B cell (primary cell): ENCODE measurements around the gene TEX9. TPM values are rescaled to one million over a fixed set of nuclear protein-coding genes. Genes with fewer than 3 reads are reported as not detected.

Experiments used
- ATAC-seq: fragments of 200-7000 bp; cut with Tn5 transposase; one replicate; pipeline ENCODE4 v1.10.0; 2021; ENCODE audit warnings: low read depth, mild to moderate bottlenecking, moderate number of reproducible peaks, moderate library complexity
- CTCF ChIA-PET: fragments of 350-600 bp; sonication (Branson Sonifier 250); formaldehyde crosslinking; loops from one replicate; lab custom pipeline; 2021; ENCODE audit warnings: antibody characterized with exemption, inconsistent platforms; lab: Charles Lee
- POLR2A ChIA-PET: fragments of 350-600 bp; sonication (Branson Sonifier 250); formaldehyde crosslinking; loops from one replicate; lab custom pipeline; 2021; ENCODE audit warnings: antibody characterized with exemption; lab: Charles Lee
- DNase-seq: peaks from one replicate; pipeline ENCODE4 v3.0.0; 2013
- H2AFZ ChIP-seq: 2 replicates; pipeline ENCODE4 v1.6.1; 2012; ENCODE audit warnings: mild to moderate bottlenecking, low read depth, low read length; ENCODE audit not compliant: insufficient read depth, poor library complexity, severe bottlenecking
- H3K27ac ChIP-seq, 2 donors: 1 replicate in 1 of 2; 2 replicates in 1 of 2; pipeline ENCODE4 v1.5.1; 2012 to 2013; ENCODE audit warnings: low read length in 2 of 2, mild to moderate bottlenecking in 2 of 2, moderate library complexity in 1 of 2
- H3K27me3 ChIP-seq, 4 experiments: fragments of 200-600 bp in 1 of 4; sonication (generic) in 1 of 4; replicated peaks in 1 of 4; 1 replicate in 2 of 4; 2 replicates in 2 of 4; pipeline versions ENCODE4 v1.6.1 to v1.7.0; 2013 to 2016; ENCODE audit warnings: low read length in 3 of 4, mild to moderate bottlenecking in 2 of 4, mixed read lengths in 1 of 4, moderate library complexity in 1 of 4; ENCODE audit not compliant: insufficient read depth in 4 of 4, control insufficient read depth in 3 of 4; ENCODE audit errors: control extremely low read depth in 1 of 4
- H3K36me3 ChIP-seq, 2 experiments: replicated peaks in 1 of 2; 1 replicate in 1 of 2; 2 replicates in 1 of 2; pipeline versions ENCODE4 v1.6.1 to v1.7.1; 2013; ENCODE audit warnings: low read length in 1 of 2; ENCODE audit not compliant: insufficient read depth in 2 of 2, control insufficient read depth in 1 of 2; ENCODE audit errors: control extremely low read depth in 1 of 2, extremely low read depth in 1 of 2
- H3K4me1 ChIP-seq, 2 donors: fragments of 200-600 bp in 1 of 2; sonication (generic) in 1 of 2; 1 replicate in 1 of 2; 2 replicates in 1 of 2; pipeline versions ENCODE4 v1.5.1 to v1.6.1; 2013 to 2017; ENCODE audit warnings: low read length in 2 of 2; ENCODE audit not compliant: control insufficient read depth in 2 of 2, insufficient read depth in 2 of 2
- H3K4me2 ChIP-seq: replicated peaks from 2 replicates; pipeline ENCODE3; 2012; ENCODE audit warnings: mild to moderate bottlenecking, low read depth, low read length; ENCODE audit not compliant: poor library complexity, severe bottlenecking
- H3K4me3 ChIP-seq, 5 experiments: fragments of 200-600 bp in 1 of 5; sonication (generic) in 1 of 5; 1 replicate in 3 of 5; 2 replicates in 2 of 5; pipeline versions ENCODE4 v1.5.1 to v1.7.0; 2011 to 2016; ENCODE audit warnings: low read length in 4 of 5, mild to moderate bottlenecking in 4 of 5, low read depth in 2 of 5, control low read depth in 1 of 5, moderate library complexity in 1 of 5; ENCODE audit not compliant: insufficient read depth in 1 of 5; ENCODE audit errors: control extremely low read depth in 1 of 5, extremely low read depth in 1 of 5
- H3K79me2 ChIP-seq: fragments of 200-600 bp; sonication (generic); one replicate; pipeline ENCODE4 v1.6.0; 2016; ENCODE audit warnings: low read length; ENCODE audit not compliant: control insufficient read depth, insufficient read depth
- H3K9ac ChIP-seq: fragments of 200-600 bp; sonication (generic); 2 replicates; pipeline ENCODE4 v1.6.1; 2017; ENCODE audit warnings: mild to moderate bottlenecking, low read length, moderate library complexity
- H3K9me3 ChIP-seq, 3 donors: one replicate each; pipeline versions ENCODE4 v1.6.1 to v1.7.1; 2013; ENCODE audit warnings: low read length in 2 of 3; ENCODE audit not compliant: control insufficient read depth in 2 of 3, insufficient read depth in 1 of 3; ENCODE audit errors: control extremely low read depth in 1 of 3
- H4K20me1 ChIP-seq: 2 replicates; pipeline ENCODE4 v1.6.0; 2012; ENCODE audit warnings: mild to moderate bottlenecking, low read length; ENCODE audit not compliant: insufficient read depth, control insufficient read depth, poor library complexity, severe bottlenecking
- H3K27ac Mint-ChIP-seq: one replicate; pipeline ENCODE4 v1.8.0; 2021; ENCODE audit warnings: mixed read lengths
- H3K27me3 Mint-ChIP-seq: one replicate; pipeline ENCODE4 v1.8.0; 2021; ENCODE audit warnings: mixed read lengths
- H3K4me1 Mint-ChIP-seq: one replicate; pipeline ENCODE4 v1.8.0; 2021; ENCODE audit warnings: mixed read lengths
- H3K4me3 Mint-ChIP-seq: one replicate; pipeline ENCODE4 v1.8.0; 2021; ENCODE audit warnings: mixed read lengths
- H3K9me3 Mint-ChIP-seq: one replicate; pipeline ENCODE4 v1.8.0; 2022; ENCODE audit warnings: mixed read lengths; ENCODE audit not compliant: insufficient read depth
- CTCF ChIP-seq: fragments of 200-600 bp; IDR thresholded peaks from one replicate; pipeline ENCODE4 v1.8.0; 2022; ENCODE audit warnings: antibody characterized with exemption, mild to moderate bottlenecking
- EZH2 ChIP-seq: IDR thresholded peaks from 2 replicates; pipeline ENCODE4 v1.6.1; 2012; ENCODE audit warnings: borderline replicate concordance, low read depth, mild to moderate bottlenecking, moderate library complexity, low read length; ENCODE audit not compliant: insufficient read depth, poor library complexity, severe bottlenecking
- WGBS: methylation state at CpG from one replicate; pipeline ENCODE4 v1.1.5; 2013; ENCODE audit warnings: missing lambda C conversion rate; ENCODE audit not compliant: insufficient coverage; 5-methylcytosine and 5-hydroxymethylcytosine counted together
- intact Hi-C: fragments of 100-400 bp; cut with micrococcal nuclease; formaldehyde crosslinking; loops from one replicate; pipeline ENCODE4 v1.10.0; 2022
- polyA plus RNA-seq: library from polyadenylated mRNA; depleted of rRNA; stranded (reverse); fragments of >200 nt; gene quantifications from 2 replicates; pipeline ENCODE4 v1.2.3, GENCODE V29; 2012
- total RNA-seq, 2 donors: library from RNA; stranded (reverse); fragments of 120-200 nt in 1 of 2; gene quantifications; 1 replicate in 1 of 2; 2 replicates in 1 of 2; pipeline versions ENCODE4 v1.2.3 to v1.2.4, GENCODE V29; 2013 to 2022

TEX9 gene
- total and polyA plus RNA-seq, 2 donors (not counting 1 experiment from before 2014, with no cell fraction given) = 7.6 to 43.1 TPM

GRCh38 chr15:56390739-56391267 lies 25.6 kb downstream of the TEX9 start:
- no peak overlapping the region for H3K4me3 Mint-ChIP-seq
- H3K27me3 Mint-ChIP-seq = no peaks in the 10 kb centered on the region
- Histone ChIP-seq H2AFZ (no peak overlapping the region), H3K4me2 (no peak overlapping the region), H3K27ac (no peak overlapping the region), H3K27me3 (no peaks in the 10 kb centered on the region), H3K79me2 (no peaks in the 10 kb centered on the region), H3K4me1 (no peaks in the 10 kb centered on the region), H3K9ac (no peak overlapping the region), H3K4me3 (no peak overlapping the region), H3K36me3 (no peaks in the 10 kb centered on the region), H4K20me1 (no peaks in the 10 kb centered on the region), H3K9me3 (no peaks in the 10 kb centered on the region)
- no peak for DNase-seq
- TF ChIP-seq CTCF = no peak
- TF ChIP-seq EZH2 = no peak
- no peak overlapping the region for H3K27ac Mint-ChIP-seq
- ChIA-PET CTCF (no interaction called here), POLR2A (no interaction called here)
- ATAC-seq = no peak
- H3K4me1 Mint-ChIP-seq = no peaks in the 10 kb centered on the region
- no peaks in the 10 kb centered on the region for H3K9me3 Mint-ChIP-seq
- intact Hi-C loops = no loop called here
- WGBS = no CpG with 5 or more reads among the region's 2 CpGs

GRCh38 chr15:56393277-56393676 lies 28.1 kb downstream of the TEX9 start:
- no peak for DNase-seq
- peaks cover 0 to 3% (median 0%) of the 10 kb centered on the region in 3 donors for H3K9me3 ChIP-seq
- H3K36me3 ChIP-seq = no peaks in the 10 kb centered on the region
- CTCF ChIA-PET = no interaction called here
- TF ChIP-seq CTCF = no peak
- TF ChIP-seq EZH2 = no peak
- no peak overlapping the region for H3K4me2 ChIP-seq
- Mint-ChIP-seq H3K27ac (no peak overlapping the region), H3K4me1 (no peaks in the 10 kb centered on the region), H3K4me3 (no peak overlapping the region), H3K9me3 (no peaks in the 10 kb centered on the region), H3K27me3 (no peaks in the 10 kb centered on the region)
- H3K27me3 ChIP-seq = no peaks in the 10 kb centered on the region
- no peak for ATAC-seq
- H3K27ac ChIP-seq = no peak overlapping the region
- no peaks in the 10 kb centered on the region for H4K20me1 ChIP-seq
- no CpG with 5 or more reads among the region's 1 CpG for WGBS
- no peak overlapping the region for H2AFZ ChIP-seq
- no peak overlapping the region for H3K9ac ChIP-seq
- POLR2A ChIA-PET = no interaction called here
- no peaks in the 10 kb centered on the region for H3K79me2 ChIP-seq
- intact Hi-C loops = no loop called here
- no peak overlapping the region for H3K4me3 ChIP-seq
- no peaks in the 10 kb centered on the region for H3K4me1 ChIP-seq
